Cardiac septum (tissue), 1 donor: ENCODE measurements around the gene LENG8. TPM values are rescaled to one million over a fixed set of nuclear protein-coding genes. Genes with fewer than 3 reads are reported as not detected.
A peak's percentile ranks its signal among the peaks of the same experiment; 100 is the strongest.

Source experiments
- DNase-seq: peaks from one replicate; pipeline ENCODE4 v3.0.0-alpha.2; 2020; ENCODE audit warnings: low spot score
- intact Hi-C: fragments of 100-400 bp; cut with DNase I; formaldehyde crosslinking; loops from one replicate; pipeline ENCODE4 v1.14.0; 2022
- long read RNA-seq: library from polyadenylated mRNA; unstranded; transcript quantifications from one replicate; pipeline ENCODE4 v2.0.0, GENCODE V29; 2021
- total RNA-seq: library from RNA; stranded (reverse); fragmentation: NEBNext Ultra II Directional; extraction: Animal tissue kit (Norgen Biotek cat#: 25700); gene quantifications from one replicate; pipeline ENCODE4 v1.2.1, GENCODE V29; 2021
- donor health status: DM: no; HTN: no; CAD: no.

LENG8 gene
- total RNA-seq, result 86.5 TPM
- long read RNA-seq, partial matches to known transcripts, result 7 of 44 reads
- long read RNA-seq, other reads (novel, unspliced or antisense), result 35 of 44 reads

DNA sequence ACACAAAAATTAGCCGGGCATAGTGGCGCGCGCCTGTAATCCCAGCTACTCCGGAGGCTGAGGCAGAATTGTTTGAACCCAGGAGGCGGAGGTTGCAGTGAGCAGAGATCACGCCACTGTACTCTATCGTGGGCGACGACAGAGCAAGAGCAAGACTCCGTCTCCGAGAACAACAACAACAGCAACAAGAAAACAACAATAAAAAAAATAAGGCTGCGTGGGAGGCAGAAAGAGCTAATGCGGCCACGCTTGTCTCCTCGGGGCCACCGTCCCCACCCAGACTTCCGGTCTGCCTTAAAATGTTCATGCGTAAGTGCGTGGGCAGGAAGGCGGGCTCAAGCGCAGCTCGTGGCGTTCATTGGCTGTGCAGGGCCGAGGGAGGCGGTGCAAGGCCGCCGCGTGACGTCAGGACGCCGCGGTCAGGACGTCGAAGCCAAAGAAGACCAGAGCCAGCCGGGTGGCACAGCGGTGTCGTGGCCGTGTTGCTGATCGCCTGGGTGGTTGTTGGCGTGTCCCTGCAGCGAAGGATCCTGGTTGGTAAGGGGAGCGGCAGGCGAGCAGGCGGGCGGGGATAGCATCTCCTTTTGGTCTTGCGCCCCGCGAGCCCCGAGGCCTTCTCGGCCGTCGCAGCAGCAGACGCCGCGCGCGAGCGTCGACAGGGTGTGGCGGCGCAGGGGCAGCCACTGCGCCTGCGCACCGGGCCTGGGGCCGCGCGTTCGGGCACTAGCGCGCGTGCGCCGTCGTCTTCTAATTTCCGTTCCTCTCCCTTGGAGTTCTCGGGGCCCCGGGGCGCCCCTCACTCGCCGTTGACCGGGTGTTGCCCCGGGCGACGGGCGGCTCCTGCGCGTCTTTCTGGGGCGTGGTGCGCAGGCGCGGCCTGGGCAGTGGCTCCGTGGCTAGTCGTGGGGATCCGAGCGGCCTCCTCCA lies at the start of gene LENG8:
Gene LENG8, plus strand, starts transcription at position 426 of the 927 bp plus-strand sequence. CDS start 2,146 bp downstream, outside the sequence.
- intact Hi-C loops, result loop anchor here (1.0 to 10.0 kb wide), 2 partner anchors 14 to 244 kb away; partner anchors contain the start of genes LENG9 and RPS9
- peak; percentile 99 for DNase-seq

DNA sequence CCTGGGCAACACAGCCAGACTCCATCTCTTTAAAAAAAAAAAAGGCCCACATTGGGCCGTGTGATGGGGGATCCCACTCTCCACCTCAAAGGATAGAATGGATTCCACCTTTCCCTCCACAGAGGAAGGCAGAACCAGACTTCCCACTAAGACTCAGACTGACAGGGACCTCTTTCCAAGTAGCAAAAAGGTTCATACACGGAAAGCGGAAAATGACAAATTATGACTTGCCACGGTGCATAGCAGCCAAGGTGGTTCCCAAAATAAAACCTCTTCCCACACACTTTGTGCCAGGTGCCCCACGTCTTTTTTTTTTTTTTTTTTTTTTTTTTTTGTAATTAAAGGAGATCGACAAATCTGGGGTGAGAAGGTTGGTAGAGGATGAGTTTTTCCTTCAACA lies 48.1 kb upstream of the LENG8 start:
- intact Hi-C loops, result no loop called here
- DNase-seq, result no peak

DNA sequence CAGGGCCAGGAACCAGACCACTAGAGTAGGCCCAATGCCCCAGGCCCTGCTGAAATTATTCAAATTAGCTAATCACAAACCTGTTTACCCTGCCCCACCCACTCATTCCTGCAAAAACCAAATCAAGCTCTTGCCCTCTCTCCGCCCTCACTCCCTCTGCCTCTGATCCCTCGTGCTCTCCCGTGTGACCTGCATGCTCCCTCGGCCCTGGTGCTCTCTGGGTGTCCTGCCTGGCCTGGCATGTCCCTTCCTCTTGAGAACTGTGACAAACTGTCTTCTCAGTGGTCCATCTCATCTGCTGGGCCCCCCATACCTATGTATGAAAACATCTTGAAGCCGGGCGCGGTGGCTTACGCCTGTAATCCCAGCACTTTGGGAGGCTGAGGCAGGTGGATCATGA lies 45.9 kb upstream of the LENG8 start:
- intact Hi-C loops, result no loop called here
- no peak for DNase-seq

DNA sequence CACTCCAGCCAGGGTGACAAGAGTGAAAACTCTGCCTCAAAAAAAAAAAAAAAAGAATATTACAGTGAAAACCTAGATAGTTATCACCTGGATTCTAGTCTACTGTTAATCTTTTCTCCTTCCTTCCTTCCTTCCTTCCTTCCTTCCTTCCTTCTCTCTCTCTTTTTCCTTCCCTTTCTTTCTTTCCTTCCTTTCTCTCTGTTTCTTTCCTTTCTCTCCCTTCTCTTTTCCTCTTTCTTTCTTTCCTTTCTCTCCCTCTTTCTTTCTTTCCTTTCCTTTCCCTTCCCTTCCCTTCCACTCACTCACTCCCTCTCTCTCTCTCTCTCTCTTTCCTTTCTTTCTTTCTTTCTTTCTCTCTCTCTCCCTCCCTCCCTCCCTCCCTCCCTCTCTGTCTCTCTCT lies 43.4 kb upstream of the LENG8 start:
- intact Hi-C loops, result no loop called here
- DNase-seq, result no peak

DNA sequence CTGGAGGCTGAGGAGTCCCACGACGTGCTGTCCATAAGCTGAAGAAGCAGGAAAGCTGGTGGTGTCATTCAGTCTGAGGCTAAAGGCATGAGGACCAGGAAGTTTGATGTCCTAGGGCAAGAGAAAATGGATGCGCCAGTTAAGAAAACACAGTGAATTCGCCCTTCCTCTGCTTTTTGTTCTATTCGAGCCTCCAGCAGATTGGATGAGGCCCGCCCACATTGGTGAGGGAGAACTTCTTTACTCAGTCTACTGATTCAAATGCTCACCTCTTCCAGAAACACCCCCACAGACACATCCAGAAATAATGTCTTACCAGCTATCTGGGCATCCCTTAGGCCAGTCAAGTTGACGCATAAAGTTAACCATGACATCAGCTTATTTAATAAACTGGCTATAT lies 41.2 kb upstream of the LENG8 start:
- intact Hi-C loops, result no loop called here

DNA sequence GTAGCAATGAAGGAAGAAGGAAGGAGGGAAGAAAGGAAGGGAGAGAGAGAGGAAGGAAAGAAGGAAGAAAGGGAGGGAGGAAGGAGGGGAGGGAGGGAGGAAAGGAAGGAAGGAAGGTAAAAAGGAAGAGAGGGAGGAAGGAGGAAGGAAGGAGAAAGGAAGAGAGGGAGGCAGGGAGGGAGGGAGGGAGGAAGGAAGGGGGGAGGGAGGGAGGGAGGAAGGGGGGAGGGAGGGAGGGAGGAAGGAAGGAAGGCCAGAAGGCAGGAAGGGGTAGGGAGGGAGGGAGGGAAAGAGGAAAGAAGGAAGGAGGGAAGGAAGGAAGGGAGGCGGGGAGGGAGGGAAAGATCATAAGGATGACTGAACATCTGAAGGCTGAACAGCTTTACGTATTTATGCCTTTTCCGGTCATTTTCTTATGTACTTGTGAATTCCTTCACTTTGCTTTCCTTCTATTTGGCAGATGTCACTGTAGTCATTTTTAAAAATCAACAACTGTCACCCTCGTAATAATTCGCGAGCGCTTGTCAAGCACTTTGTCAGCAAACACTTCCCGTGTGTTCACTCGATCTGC lies 40.5 kb upstream of the LENG8 start:
- no peak for DNase-seq
- intact Hi-C loops, result no loop called here

More for the DNA sequence above, 41.2 kb upstream of the LENG8 start:
- DNase-seq, result no peak

- intact Hi-C loops, result no loop called here
- DNase-seq, result no peak
Measured at GRCh38 chr19:54411033-54411432, 38.0 kb upstream of the LENG8 start.

GRCh38 chr19:54412877-54413276 lies 36.1 kb upstream of the LENG8 start:
- DNase-seq, result no peak
- intact Hi-C loops, result no loop called here

DNA sequence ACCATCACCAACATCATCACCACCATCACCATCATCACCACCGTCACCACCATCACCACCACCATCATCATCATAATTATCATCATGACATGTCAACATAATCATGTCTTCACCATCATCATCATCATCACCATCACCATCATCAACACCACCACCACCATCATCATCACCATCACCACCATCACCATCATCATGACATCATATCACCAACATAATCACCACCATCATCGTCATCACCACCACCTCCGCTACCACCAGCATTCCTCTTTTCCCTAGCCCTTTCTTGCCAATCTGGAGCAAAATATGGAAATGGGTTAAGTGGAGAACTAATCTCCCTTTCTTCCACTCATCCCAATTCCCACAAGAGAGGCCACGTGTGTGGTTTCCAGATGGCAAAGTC lies 34.8 kb upstream of the LENG8 start:
- no peak for DNase-seq
- intact Hi-C loops, result no loop called here

GRCh38 chr19:54415208-54415900 lies 33.6 kb upstream of the LENG8 start, which contains the start of gene TTYH1:
TSS of gene TTYH1 (plus strand) at chr19:54415464. CDS start at chr19:54415553, 89 bp downstream.
- intact Hi-C loops, result no loop called here
- no peak for DNase-seq

- DNase-seq, result no peak
- intact Hi-C loops, result no loop called here
Measured at GRCh38 chr19:54415901-54416673, 32.9 kb upstream of the LENG8 start.

- no peak for DNase-seq
- intact Hi-C loops, result no loop called here
Measured at GRCh38 chr19:54416695-54417491, 32.1 kb upstream of the LENG8 start.

DNA sequence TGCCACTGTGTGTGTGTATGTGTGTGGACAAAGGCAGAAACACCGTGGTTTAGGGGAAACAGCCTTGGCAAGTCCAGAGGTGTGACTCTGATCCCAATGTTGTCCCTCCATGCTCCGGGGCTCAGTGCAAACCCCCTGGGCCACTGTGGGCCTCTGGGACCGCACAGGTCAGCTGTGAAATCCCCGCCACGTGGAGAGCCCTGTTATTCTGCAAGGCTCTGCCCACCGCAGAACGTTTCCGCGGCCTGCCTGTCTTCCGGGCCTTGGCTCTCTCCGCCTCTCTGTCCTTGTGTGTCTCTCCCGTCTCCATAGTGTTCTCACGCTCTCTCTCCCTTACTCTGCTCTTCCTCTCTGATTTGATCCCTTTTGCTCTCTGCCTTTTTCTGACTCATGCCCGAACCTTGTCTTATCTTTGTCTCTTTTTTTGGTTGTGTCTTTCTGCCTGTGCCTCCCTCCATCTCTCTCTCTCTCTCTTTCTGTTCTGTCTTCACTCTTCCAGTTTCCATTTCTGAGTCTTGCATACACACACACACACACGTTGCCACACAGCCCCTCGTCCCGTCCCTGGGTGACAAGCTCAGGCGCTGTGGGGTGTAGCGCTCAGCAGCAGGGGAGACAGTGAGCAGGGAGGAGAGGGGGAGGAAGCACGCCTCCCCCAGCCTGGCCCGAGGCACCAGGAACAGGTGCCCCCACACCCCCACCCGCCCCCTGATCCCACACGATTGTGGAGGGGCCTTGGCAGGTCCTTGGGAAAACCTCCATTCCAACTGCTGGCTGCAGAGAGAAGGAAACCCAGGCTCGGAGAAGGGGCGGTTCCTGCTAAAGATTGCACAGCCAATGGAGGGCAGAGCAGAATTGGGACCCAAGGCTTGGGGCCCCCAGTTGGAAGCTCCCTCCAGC lies 30.7 kb upstream of the LENG8 start:
- intact Hi-C loops, result no loop called here

GRCh38 chr19:54418930-54419800 lies 29.8 kb upstream of the LENG8 start:
- no peak for DNase-seq
- intact Hi-C loops, result no loop called here

More for the DNA sequence above, 30.7 kb upstream of the LENG8 start:
- DNase-seq, result no peak

GRCh38 chr19:54420068-54420382 lies 29.0 kb upstream of the LENG8 start:
- intact Hi-C loops, result no loop called here
- DNase-seq, result no peak

DNA sequence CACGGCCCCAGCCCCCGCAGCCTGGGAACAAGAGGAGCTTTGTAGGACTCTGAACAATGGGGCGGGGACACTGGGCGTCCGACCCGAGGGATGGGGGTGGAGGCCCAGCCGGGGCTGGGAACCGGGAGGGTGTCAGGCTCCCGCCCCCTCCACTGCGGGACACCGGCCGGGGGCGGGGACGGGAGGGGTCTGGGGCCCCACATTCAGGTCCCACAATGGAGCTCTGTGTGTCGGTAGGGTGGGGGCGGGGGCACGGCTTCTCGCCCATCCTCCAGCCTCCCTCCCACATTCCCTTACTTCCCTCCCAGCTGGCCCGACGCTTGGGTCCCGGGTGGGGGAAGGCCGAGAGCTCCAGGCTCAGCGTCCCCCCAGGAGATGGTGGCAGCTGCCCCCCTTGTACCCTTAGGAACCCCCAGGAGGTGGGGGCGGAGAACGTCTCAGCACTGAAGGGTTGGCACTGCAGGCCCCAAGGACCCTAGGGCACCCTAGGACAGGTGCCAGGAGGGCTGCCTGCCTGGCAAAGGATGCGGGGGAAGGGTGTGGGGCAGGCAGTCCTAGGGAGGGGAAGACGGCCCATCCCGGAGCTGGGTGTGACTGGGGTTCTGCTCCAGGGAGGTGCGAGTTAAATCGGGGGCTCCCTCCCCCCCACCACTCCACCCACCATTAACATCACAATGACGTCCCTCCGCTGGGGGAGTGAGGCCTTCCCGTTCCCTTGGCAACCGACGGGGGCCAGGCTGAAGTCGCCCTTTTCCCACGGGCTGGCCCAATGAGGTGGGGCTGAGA lies 28.4 kb upstream of the LENG8 start:
- intact Hi-C loops, result no loop called here
- no peak for DNase-seq
